OCI-LY3 (cell line): ENCODE data around the gene SAMHD1.

ENCODE experiments used
- EZH2phosphoT487 ChIP-seq: fragments of 200-600 bp; shearing (Covaris generic); IDR thresholded peaks from 2 replicates; pipeline ENCODE4 v1.6.1; 2018; ENCODE audit warnings: antibody characterized with exemption, mixed run types, low read depth
- TF ChIP-seq, protein P1 (sequence below): fragments of 200-600, 300-600 bp; sonication (generic); IDR thresholded peaks from 2 replicates; pipeline ENCODE4 v1.5.1; 2014; ENCODE audit warnings: antibody characterized with exemption, low read length, low read depth

DNA sequence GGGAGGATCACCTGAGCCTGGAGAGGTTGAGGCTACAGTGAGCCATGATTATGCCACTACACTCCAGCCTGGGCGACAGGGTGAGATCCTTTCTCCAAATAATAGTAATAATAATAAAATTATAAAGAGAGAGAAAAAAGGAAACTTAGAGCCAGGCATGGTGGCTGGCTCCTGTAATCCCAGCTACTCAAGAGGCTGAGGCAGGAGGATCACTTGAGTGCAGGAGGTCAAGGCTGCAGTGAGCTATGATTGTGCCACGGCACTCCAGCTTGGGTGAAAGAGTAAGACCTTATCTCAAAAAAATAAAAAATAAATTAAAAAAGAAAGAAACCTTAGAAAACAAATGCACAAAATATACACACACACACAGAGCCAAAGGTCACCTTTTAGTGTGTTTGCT lies 5.2 kb upstream of the SAMHD1 start:
- TF ChIP-seq, protein P1, sequence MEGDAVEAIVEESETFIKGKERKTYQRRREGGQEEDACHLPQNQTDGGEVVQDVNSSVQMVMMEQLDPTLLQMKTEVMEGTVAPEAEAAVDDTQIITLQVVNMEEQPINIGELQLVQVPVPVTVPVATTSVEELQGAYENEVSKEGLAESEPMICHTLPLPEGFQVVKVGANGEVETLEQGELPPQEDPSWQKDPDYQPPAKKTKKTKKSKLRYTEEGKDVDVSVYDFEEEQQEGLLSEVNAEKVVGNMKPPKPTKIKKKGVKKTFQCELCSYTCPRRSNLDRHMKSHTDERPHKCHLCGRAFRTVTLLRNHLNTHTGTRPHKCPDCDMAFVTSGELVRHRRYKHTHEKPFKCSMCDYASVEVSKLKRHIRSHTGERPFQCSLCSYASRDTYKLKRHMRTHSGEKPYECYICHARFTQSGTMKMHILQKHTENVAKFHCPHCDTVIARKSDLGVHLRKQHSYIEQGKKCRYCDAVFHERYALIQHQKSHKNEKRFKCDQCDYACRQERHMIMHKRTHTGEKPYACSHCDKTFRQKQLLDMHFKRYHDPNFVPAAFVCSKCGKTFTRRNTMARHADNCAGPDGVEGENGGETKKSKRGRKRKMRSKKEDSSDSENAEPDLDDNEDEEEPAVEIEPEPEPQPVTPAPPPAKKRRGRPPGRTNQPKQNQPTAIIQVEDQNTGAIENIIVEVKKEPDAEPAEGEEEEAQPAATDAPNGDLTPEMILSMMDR = no peak
- no peak for TF ChIP-seq EZH2phosphoT487
